Astrocyte (in vitro differentiated cells and primary cell): ENCODE data around the gene MAP1A. TPM values are rescaled to one million over a fixed set of nuclear protein-coding genes. Genes with fewer than 3 reads are reported as not detected.

Experiments
- DNase-seq: peaks from one replicate; pipeline ENCODE4 v3.0.0-alpha.2; 2010; ENCODE audit warnings: low read depth
- FAIRE-seq: peaks from 2 replicates; lab custom pipeline; 2011; peaks lifted over from hg19 to GRCh38; lab: Jason Lieb, UNC
- H2AFZ ChIP-seq: 2 replicates; pipeline ENCODE4 v1.6.0; 2012; ENCODE audit warnings: low read depth, low read length, inconsistent platforms
- H3K27ac ChIP-seq: 2 replicates; pipeline ENCODE4 v1.5.1; 2011; ENCODE audit warnings: low read depth, low read length, inconsistent platforms
- H3K27me3 ChIP-seq: 2 replicates; pipeline ENCODE4 v1.6.0; 2011; ENCODE audit warnings: low read length, inconsistent platforms; ENCODE audit not compliant: insufficient read depth
- H3K36me3 ChIP-seq: 2 replicates; pipeline ENCODE4 v1.5.1; 2011; ENCODE audit warnings: low read length, inconsistent platforms; ENCODE audit not compliant: insufficient read depth
- H3K4me1 ChIP-seq: 2 replicates; pipeline ENCODE4 v1.5.1; 2011; ENCODE audit warnings: low read length, inconsistent platforms; ENCODE audit not compliant: insufficient read depth
- H3K4me2 ChIP-seq: 2 replicates; pipeline ENCODE4 v1.6.0; 2012; ENCODE audit warnings: low read length, inconsistent platforms
- H3K4me3 ChIP-seq: 2 replicates; pipeline ENCODE4 v1.5.1; 2011; ENCODE audit warnings: low read depth, mild to moderate bottlenecking, low read length, inconsistent platforms; ENCODE audit not compliant: insufficient read depth
- H3K79me2 ChIP-seq: 2 replicates; pipeline ENCODE4 v1.6.0; 2012; ENCODE audit warnings: mild to moderate bottlenecking, low read length, inconsistent platforms; ENCODE audit not compliant: insufficient read depth
- H3K9ac ChIP-seq: 2 replicates; pipeline ENCODE4 v1.6.0; 2012; ENCODE audit warnings: mild to moderate bottlenecking, low read length, inconsistent platforms
- H3K9me3 ChIP-seq: 2 replicates; pipeline ENCODE4 v1.5.1; 2012; ENCODE audit warnings: low read depth, mild to moderate bottlenecking, low read length, inconsistent platforms; ENCODE audit not compliant: insufficient read depth
- H4K20me1 ChIP-seq: 2 replicates; pipeline ENCODE4 v1.6.0; 2012; ENCODE audit warnings: low read length, inconsistent platforms; ENCODE audit not compliant: insufficient read depth
- H3K27ac Mint-ChIP-seq: one replicate; pipeline ENCODE4 v1.8.0; 2021; ENCODE audit warnings: mild to moderate bottlenecking, mixed read lengths; ENCODE audit not compliant: unreplicated experiment
- H3K27me3 Mint-ChIP-seq: one replicate; pipeline ENCODE4 v1.8.0; 2021; ENCODE audit warnings: low read depth, mixed read lengths; ENCODE audit not compliant: unreplicated experiment
- H3K36me3 Mint-ChIP-seq: one replicate; pipeline ENCODE4 v1.8.0; 2021; ENCODE audit warnings: low read depth, mixed read lengths; ENCODE audit not compliant: unreplicated experiment
- H3K4me1 Mint-ChIP-seq: one replicate; pipeline ENCODE4 v1.8.0; 2021; ENCODE audit warnings: low read depth, mixed read lengths; ENCODE audit not compliant: unreplicated experiment
- H3K4me3 Mint-ChIP-seq: one replicate; pipeline ENCODE4 v1.8.0; 2021; ENCODE audit warnings: mild to moderate bottlenecking, moderate library complexity, mixed read lengths; ENCODE audit not compliant: unreplicated experiment
- H3K9me3 Mint-ChIP-seq: one replicate; pipeline ENCODE4 v1.8.0; 2021; ENCODE audit warnings: mild to moderate bottlenecking, mixed read lengths; ENCODE audit not compliant: unreplicated experiment
- CTCF ChIP-seq: IDR thresholded peaks from 2 replicates; pipeline ENCODE4 v1.5.1; 2011; ENCODE audit warnings: low read depth, mild to moderate bottlenecking, inconsistent platforms, low read length, moderate library complexity; ENCODE audit not compliant: insufficient read depth
- EZH2 ChIP-seq: IDR thresholded peaks from 2 replicates; pipeline ENCODE4 v1.6.1; 2012; ENCODE audit warnings: mild to moderate bottlenecking, low read length, inconsistent platforms; ENCODE audit not compliant: insufficient read depth
- total RNA-seq: library from RNA; stranded (reverse); gene quantifications from 2 replicates; pipeline ENCODE4 v1.2.1, GENCODE V29; 2021

Gene MAP1A
- total RNA-seq, 1 donor from 2014 or later, result 142 TPM

- H3K9me3 Mint-ChIP-seq, result no peaks in the 10 kb centered on the region
- Histone ChIP-seq H3K4me1 (peaks cover 44% of the 10 kb centered on the region), H3K27ac (no peak overlapping the region), H3K9ac (no peak overlapping the region), H3K36me3 (no peaks in the 10 kb centered on the region), H2AFZ (no peak overlapping the region), H3K79me2 (peaks cover 15% of the 10 kb centered on the region), H3K4me2 (peak overlapping the region; percentile 9), H3K27me3 (no peaks in the 10 kb centered on the region), H3K4me3 (no peak overlapping the region), H3K9me3 (no peaks in the 10 kb centered on the region), H4K20me1 (peaks cover 10% of the 10 kb centered on the region)
- peaks cover 39% of the 10 kb centered on the region for H3K4me1 Mint-ChIP-seq
- DNase-seq, result peak; percentile 28
- peaks cover 3% of the 10 kb centered on the region for H3K36me3 Mint-ChIP-seq
- H3K4me3 Mint-ChIP-seq, result no peak overlapping the region
- peaks cover 6% of the 10 kb centered on the region for H3K27me3 Mint-ChIP-seq
- peak; percentile 56 for TF ChIP-seq CTCF
- no peak for TF ChIP-seq EZH2
- peak overlapping the region; percentile 15 for H3K27ac Mint-ChIP-seq
- FAIRE-seq, result no peak
Measured at GRCh38 chr15:43514241-43515057, 3.0 kb upstream of the MAP1A start.

DNA sequence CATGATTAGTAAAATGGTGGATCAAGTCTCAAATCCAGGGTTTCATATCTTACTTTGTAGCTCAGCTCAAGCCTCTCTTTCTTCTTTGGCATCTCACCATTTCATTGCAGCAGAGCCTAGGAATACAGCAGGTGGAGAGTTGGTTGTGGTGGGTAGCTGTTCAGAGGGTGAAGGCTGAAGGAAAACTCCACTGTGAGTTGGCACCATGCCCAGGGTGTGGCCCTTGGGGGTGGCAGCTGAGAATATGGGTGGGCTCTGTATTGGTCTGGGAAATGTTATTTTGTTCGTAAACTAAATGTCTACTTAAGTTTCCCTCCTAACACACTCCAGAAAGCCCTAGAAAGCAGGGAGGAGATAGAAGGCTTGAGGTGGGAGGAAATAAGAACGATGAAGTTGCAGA is 1.7 kb upstream of the MAP1A start:
- no peaks in the 10 kb centered on the region for H3K27me3 ChIP-seq
- Mint-ChIP-seq H3K27ac (no peak overlapping the region), H3K4me1 (peaks cover 43% of the 10 kb centered on the region), H3K36me3 (peaks cover 7% of the 10 kb centered on the region), H3K9me3 (no peaks in the 10 kb centered on the region), H3K4me3 (peak overlapping the region; percentile 99), H3K27me3 (peaks cover 6% of the 10 kb centered on the region)
- DNase-seq (no peak), FAIRE-seq (no peak)
- H2AFZ ChIP-seq, result peak overlapping the region; percentile 25
- peaks cover 23% of the 10 kb centered on the region for H4K20me1 ChIP-seq
- H3K9ac ChIP-seq, result no peak overlapping the region
- no peak overlapping the region for H3K27ac ChIP-seq
- TF ChIP-seq CTCF (no peak), EZH2 (no peak)
- H3K36me3 ChIP-seq, result peaks cover 6% of the 10 kb centered on the region
- H3K9me3 ChIP-seq, result no peaks in the 10 kb centered on the region
- peaks cover 27% of the 10 kb centered on the region for H3K79me2 ChIP-seq
- peaks cover 40% of the 10 kb centered on the region for H3K4me1 ChIP-seq
- peak overlapping the region; percentile 95 for H3K4me2 ChIP-seq
- no peak overlapping the region for H3K4me3 ChIP-seq

- peaks cover 6% of the 10 kb centered on the region for H3K27me3 Mint-ChIP-seq
- no peaks in the 10 kb centered on the region for H3K27me3 ChIP-seq
Measured at GRCh38 chr15:43516185-43516584, 1.2 kb upstream of the MAP1A start.

More at GRCh38 chr15:43516185-43516584, 1.2 kb upstream of the MAP1A start:
- H3K36me3 Mint-ChIP-seq, result peaks cover 11% of the 10 kb centered on the region
- peaks cover 27% of the 10 kb centered on the region for H3K79me2 ChIP-seq
- H3K36me3 ChIP-seq, result peaks cover 10% of the 10 kb centered on the region
- H3K27ac Mint-ChIP-seq, result peak overlapping the region; percentile 61
- H3K4me1 Mint-ChIP-seq, result peaks cover 42% of the 10 kb centered on the region
- peak overlapping the region; percentile 25 for H2AFZ ChIP-seq
- peak overlapping the region; percentile 99 for H3K4me3 Mint-ChIP-seq
- peak overlapping the region; percentile 67 for H3K9ac ChIP-seq
- FAIRE-seq (no peak), DNase-seq (no peak)
- H3K4me1 ChIP-seq, result peaks cover 37% of the 10 kb centered on the region
- no peak for TF ChIP-seq CTCF
- TF ChIP-seq EZH2, result no peak
- H3K4me2 ChIP-seq, result peak overlapping the region; percentile 95
- peak overlapping the region; percentile 82 for H3K4me3 ChIP-seq
- no peaks in the 10 kb centered on the region for H3K9me3 Mint-ChIP-seq
- no peaks in the 10 kb centered on the region for H3K9me3 ChIP-seq
- H3K27ac ChIP-seq, result peak overlapping the region; percentile 4
- peaks cover 27% of the 10 kb centered on the region for H4K20me1 ChIP-seq
